Heart right ventricle (tissue), 16 donors: Measurements from ENCODE around the gene MRPL53. TPM values are rescaled to one million over a fixed set of nuclear protein-coding genes. Genes with fewer than 3 reads are reported as not detected.

Experiments used
- ATAC-seq, 8 donors: fragments of 200-7000 bp; cut with Tn5 transposase; one replicate each; pipeline ENCODE4 v1.9.1; 2020; ENCODE audit warnings: mild to moderate bottlenecking in 8 of 8, moderate library complexity in 8 of 8, moderate number of reproducible peaks in 1 of 8
- DNase-seq, 2 donors: peaks; one replicate each; pipeline ENCODE4 v3.0.0-alpha.2; 2020
- H3K27ac ChIP-seq, 10 donors: fragments of 200-600 bp; sonication (generic) in 2 of 10; one replicate each; pipeline versions ENCODE4 v1.5.0 to v1.8.0; 2020 to 2022; ENCODE audit warnings: mild to moderate bottlenecking in 3 of 10
- H3K27me3 ChIP-seq, 7 donors: fragments of 200-600 bp; one replicate each; pipeline ENCODE4 v1.8.0; 2021 to 2022; ENCODE audit warnings: mild to moderate bottlenecking in 2 of 7
- H3K36me3 ChIP-seq, 9 donors: fragments of 200-600 bp; sonication (generic) in 1 of 9; one replicate each; pipeline versions ENCODE4 v1.5.0 to v1.8.0; 2020 to 2022; ENCODE audit warnings: mild to moderate bottlenecking in 2 of 9
- H3K4me1 ChIP-seq, 9 donors: fragments of 200-600 bp; sonication (generic) in 1 of 9; one replicate each; pipeline versions ENCODE4 v1.5.0 to v1.8.0; 2020 to 2022; ENCODE audit warnings: mild to moderate bottlenecking in 4 of 9
- H3K4me3 ChIP-seq, 10 donors: fragments of 200-600 bp; sonication (generic) in 2 of 10; one replicate each; pipeline versions ENCODE4 v1.5.0 to v1.8.0; 2020 to 2022; ENCODE audit warnings: mild to moderate bottlenecking in 7 of 10, moderate library complexity in 2 of 10
- H3K9me3 ChIP-seq, 11 donors: fragments of 200-600 bp in 10 of 11; sonication (generic) in 2 of 11; one replicate each; pipeline versions ENCODE4 v1.5.0 to v1.8.0; 2013 to 2022; ENCODE audit warnings: mild to moderate bottlenecking in 2 of 11, control low read depth in 1 of 11, moderate library complexity in 1 of 11
- WGBS, 2 donors: extraction: QIAGEN DNeasy Blood & Tissue Kit; methylation state at CpG; one replicate each; pipeline ENCODE4 v1.1.7; 2013; ENCODE audit warnings: inconsistent platforms in 1 of 2; 5-methylcytosine and 5-hydroxymethylcytosine counted together
- intact Hi-C, 10 donors: fragments of 100-400 bp; cut with DNase I; formaldehyde crosslinking; loops; one replicate each; pipeline versions ENCODE4 v1.11.1 to v1.14.2; 2022
- polyA plus RNA-seq, 2 donors: library from polyadenylated mRNA; stranded (reverse); fragments of 200-250 nt; gene quantifications; one replicate each; pipeline ENCODE4 v1.2.3, GENCODE V29; 2013
- total RNA-seq, 10 donors: library from RNA; stranded (reverse); fragmentation: NEBNext Ultra II Directional in 3 of 10; extraction: Animal tissue kit (Norgen Biotek cat#: 25700) in 3 of 10; gene quantifications; one replicate each; pipeline versions ENCODE4 v1.2.1 to v1.2.4, GENCODE V29; 2021 to 2023
- TF ChIP-seq, protein P1 (sequence below), 9 donors: fragments of 200-600 bp; sonication (generic) in 2 of 9; IDR thresholded peaks; one replicate each; pipeline versions ENCODE4 v1.5.0 to v1.8.0; 2021 to 2022; ENCODE audit warnings: antibody characterized with exemption in 9 of 9, mild to moderate bottlenecking in 5 of 9, moderate library complexity in 1 of 9
- donor health status: Arrhythmogenic right ventricular cardiomyopathy.
- donor health status: ischemic (EF 13 %, LVEDD 7.1; RV severe dilation, severe dysfunction).
- donor health status: healthy with polysubstance abuse.
- donor health status: DM: no; HTN: yes; CAD: no.
- donor health status: DM: no; HTN: no; CAD: no.
- donor health status: ischemic (EF 25% LVEDD 6.9; RV normal size, moderate dysfunction).
- donor health status: ischemic (EF 25% LVEDD 5.7; RV mildly dilated, moderate dysfunction).
- donor health status: healthy.
- donor health status: DM: yes; HTN: yes; CAD: no.
- donor health status: Ischemic cardiomyopathy.
- donor health status: ischemic (EF 35%, LVEDD 5.7; RV mildly dilated, moderate dysfunction).
- donor health status: nonischemic (EF 11% LVEDD 7.7; RV severe dilation, severe dysfunction).
- donor health status: DM: yes; HTN: yes; CAD: no.
- donor health status: PGD.
- donor health status: ischemic (EF 29% LVEDD 5.4; RV normal size, mild dysfunction).
- donor health status: nonischemic (EF 23%, LVEDD 6.1; RV moderate dilation, normal function).

MRPL53 gene
- total and polyA plus RNA-seq, 12 donors, result 92.3 to 188 (median 148) TPM

- peak in 5 of 8 donors; percentile 0 to 39 (median 12) for ATAC-seq
- 8 to 15% methylated on average over 38 of the region's 38 CpGs for WGBS, 2 donors
- intact Hi-C loops, result loop anchor here in 3 of 10 donors (1.0 to 2.0 kb wide), 4 partner anchors 21 to 50 kb away; partner anchors contain the start of genes AUP1 (in 2 of the 3), HTRA2 (in 2 of the 3), TTC31 (in 2 of the 3) and CCDC142 (in 1 of the 3)
- H3K27ac ChIP-seq, result peak overlapping the region; percentile 95 to 99 (median 96)
- peak overlapping the region; percentile 64 to 83 (median 70) for H3K4me3 ChIP-seq
- no peaks in the 10 kb centered on the region for H3K9me3 ChIP-seq
- H3K36me3 ChIP-seq, result peaks cover 0 to 20% (median 3%) of the 10 kb centered on the region in 9 donors
- DNase-seq, result peak in 1 of 2 donors; percentile 30
- TF ChIP-seq, protein P1, sequence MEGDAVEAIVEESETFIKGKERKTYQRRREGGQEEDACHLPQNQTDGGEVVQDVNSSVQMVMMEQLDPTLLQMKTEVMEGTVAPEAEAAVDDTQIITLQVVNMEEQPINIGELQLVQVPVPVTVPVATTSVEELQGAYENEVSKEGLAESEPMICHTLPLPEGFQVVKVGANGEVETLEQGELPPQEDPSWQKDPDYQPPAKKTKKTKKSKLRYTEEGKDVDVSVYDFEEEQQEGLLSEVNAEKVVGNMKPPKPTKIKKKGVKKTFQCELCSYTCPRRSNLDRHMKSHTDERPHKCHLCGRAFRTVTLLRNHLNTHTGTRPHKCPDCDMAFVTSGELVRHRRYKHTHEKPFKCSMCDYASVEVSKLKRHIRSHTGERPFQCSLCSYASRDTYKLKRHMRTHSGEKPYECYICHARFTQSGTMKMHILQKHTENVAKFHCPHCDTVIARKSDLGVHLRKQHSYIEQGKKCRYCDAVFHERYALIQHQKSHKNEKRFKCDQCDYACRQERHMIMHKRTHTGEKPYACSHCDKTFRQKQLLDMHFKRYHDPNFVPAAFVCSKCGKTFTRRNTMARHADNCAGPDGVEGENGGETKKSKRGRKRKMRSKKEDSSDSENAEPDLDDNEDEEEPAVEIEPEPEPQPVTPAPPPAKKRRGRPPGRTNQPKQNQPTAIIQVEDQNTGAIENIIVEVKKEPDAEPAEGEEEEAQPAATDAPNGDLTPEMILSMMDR (IDR thresholded peaks at IDR 0.05), result no peak
- H3K27me3 ChIP-seq, result peaks cover 5 to 56% (median 43%) of the 10 kb centered on the region in 7 donors
- peaks cover 8 to 48% (median 41%) of the 10 kb centered on the region in 9 donors for H3K4me1 ChIP-seq
These were observed 35.5 kb upstream of the MRPL53 start for GRCh38 chr2:74507926-74508520.

- TF ChIP-seq, protein P1 (IDR thresholded peaks at IDR 0.05), result peak in 8 of 9 donors; percentile 40 to 67 (median 49)
- intact Hi-C loops, result loop anchor here in 3 of 10 donors (1.0 to 2.0 kb wide), 4 partner anchors 22 to 49 kb away; partner anchors contain the start of genes AUP1 (in 2 of the 3), HTRA2 (in 2 of the 3), TTC31 (in 2 of the 3) and CCDC142 (in 1 of the 3)
- peaks cover 8 to 55% (median 43%) of the 10 kb centered on the region in 9 donors for H3K4me1 ChIP-seq
These were observed 34.9 kb upstream of the MRPL53 start, which contains the start of gene PCGF1 for GRCh38 chr2:74507145-74507925. TSS of gene PCGF1 (minus strand) at chr2:74507695. CDS start at chr2:74507668, 27 bp downstream.

GRCh38 chr2:74505448-74506246, 33.2 kb upstream of the MRPL53 start:
- H3K27ac ChIP-seq, result peak overlapping the region in 1 of 10 donors; percentile 97
- H3K9me3 ChIP-seq, result no peaks in the 10 kb centered on the region
- ATAC-seq, result no peak
- intact Hi-C loops, result loop anchor here in 1 of 10 donors (2.0 kb wide), 1 partner anchor 23 kb away; the partner anchor contains the start of genes CCDC142 and TTC31
- H3K27me3 ChIP-seq, result peaks cover 0 to 56% (median 40%) of the 10 kb centered on the region in 7 donors
- H3K4me3 ChIP-seq, result peak overlapping the region in 4 of 10 donors; percentile 5 to 71 (median 39)
- peaks cover 0 to 20% (median 3%) of the 10 kb centered on the region in 9 donors for H3K36me3 ChIP-seq
- DNase-seq, result no peak
- TF ChIP-seq, protein P1 (IDR thresholded peaks at IDR 0.05), result no peak
- WGBS, 2 donors, result 95 to 96% methylated on average over 14 of the region's 14 CpGs
- peaks cover 8 to 60% (median 43%) of the 10 kb centered on the region in 9 donors for H3K4me1 ChIP-seq

More at GRCh38 chr2:74507145-74507925, 34.9 kb upstream of the MRPL53 start, which contains the start of gene PCGF1:
- H3K4me3 ChIP-seq, result peak within 1 kb of the TSS; percentile 64 to 83 (median 70)
- peak; percentile 99 for DNase-seq
- peak within 1 kb of the TSS; percentile 95 to 99 (median 96) for H3K27ac ChIP-seq
- H3K27me3 ChIP-seq, result peaks cover 0 to 56% (median 43%) of the 10 kb centered on the region in 7 donors
- H3K9me3 ChIP-seq, result no peaks in the 10 kb centered on the region
- peak; percentile 95 to 97 (median 96) for ATAC-seq
- H3K36me3 ChIP-seq, result peaks cover 0 to 20% (median 3%) of the 10 kb centered on the region in 9 donors
- 1% methylated on average over 54 to 56 of the region's 56 CpGs for WGBS, 2 donors
